Fibroblast of skin of right biceps (primary cell): ENCODE results near the gene C2orf15.
"Not testable (repeated sequence)": the region's sequence is repeated elsewhere in the genome, so short reads cannot be mapped to it uniquely, and the experiment has no call there.

Source experiments
- DNase-seq: peaks from one replicate; pipeline ENCODE4 v3.0.0-alpha.2; 2013

The C2orf15 gene

GRCh38 chr2:99141110-99142108, at the start of gene C2orf15:
TSS of gene C2orf15 (plus strand) at chr2:99141707. CDS start at chr2:99150559, 8,852 bp downstream.
- DNase-seq, result peak; percentile 79

- no peak for DNase-seq
These were observed 44.8 kb upstream of the C2orf15 start for GRCh38 chr2:99096728-99097127.

- DNase-seq, result no peak
These were observed 39.8 kb upstream of the C2orf15 start for GRCh38 chr2:99101697-99102096.

- DNase-seq, result no peak
These were observed 37.5 kb upstream of the C2orf15 start for GRCh38 chr2:99104006-99104405.

- peak; percentile 2 for DNase-seq
These were observed 34.6 kb upstream of the C2orf15 start for GRCh38 chr2:99106913-99107312.

GRCh38 chr2:99111236-99111635, 30.3 kb upstream of the C2orf15 start:
- DNase-seq, result no peak

GRCh38 chr2:99111945-99112344, 29.6 kb upstream of the C2orf15 start:
- no peak for DNase-seq

GRCh38 chr2:99112617-99113016, 28.9 kb upstream of the C2orf15 start:
- DNase-seq, result no peak

- no peak for DNase-seq
These were observed 13.5 kb upstream of the C2orf15 start for GRCh38 chr2:99127981-99128380.

GRCh38 chr2:99135044-99135556, 6.4 kb upstream of the C2orf15 start:
- not testable (repeated sequence) for DNase-seq

- no peak for DNase-seq
These were observed 2.5 kb upstream of the C2orf15 start for GRCh38 chr2:99139003-99139402.

GRCh38 chr2:99140056-99140859, 1.2 kb upstream of the C2orf15 start:
- peak; percentile 10 for DNase-seq

- DNase-seq, result no peak
These were observed 722 bp upstream of the C2orf15 start for GRCh38 chr2:99140860-99141109.

GRCh38 chr2:99150706-99151105, 9.2 kb downstream of the C2orf15 start:
- peak; percentile 30 for DNase-seq

GRCh38 chr2:99152199-99152895, 10.8 kb downstream of the C2orf15 start:
- no peak for DNase-seq

GRCh38 chr2:99153921-99154604, 12.6 kb downstream of the C2orf15 start:
- peak; percentile 5 for DNase-seq

GRCh38 chr2:99154643-99155536, 13.4 kb downstream of the C2orf15 start, which contains the start of the genes LIPT1 and TSGA10:
TSS of gene LIPT1 (plus strand) at chr2:99154967. CDS start at chr2:99161958, 6,991 bp downstream.
TSS of gene TSGA10 (minus strand) at chr2:99154942. CDS start at chr2:99109439, 45,503 bp downstream.
- peak; percentile 87 for DNase-seq

- DNase-seq, result no peak
These were observed 15.4 kb downstream of the C2orf15 start for GRCh38 chr2:99156891-99157290.

- no peak for DNase-seq
These were observed 17.1 kb downstream of the C2orf15 start for GRCh38 chr2:99158599-99158998.

GRCh38 chr2:99159594-99159993, 18.1 kb downstream of the C2orf15 start:
- DNase-seq, result no peak

GRCh38 chr2:99166218-99166617, 24.7 kb downstream of the C2orf15 start:
- DNase-seq, result no peak
